ENCODE measurements around the gene NUMBL. TPM values are rescaled to one million over a fixed set of nuclear protein-coding genes. Genes with fewer than 3 reads are reported as not detected.

Gene NUMBL
- total and polyA plus RNA-seq, 9 of the 15 experiments (the other 6 are each of a cell fraction or from before 2014, with no cell fraction given): 0.39 to 38.6 (median 6.6) TPM

DNA sequence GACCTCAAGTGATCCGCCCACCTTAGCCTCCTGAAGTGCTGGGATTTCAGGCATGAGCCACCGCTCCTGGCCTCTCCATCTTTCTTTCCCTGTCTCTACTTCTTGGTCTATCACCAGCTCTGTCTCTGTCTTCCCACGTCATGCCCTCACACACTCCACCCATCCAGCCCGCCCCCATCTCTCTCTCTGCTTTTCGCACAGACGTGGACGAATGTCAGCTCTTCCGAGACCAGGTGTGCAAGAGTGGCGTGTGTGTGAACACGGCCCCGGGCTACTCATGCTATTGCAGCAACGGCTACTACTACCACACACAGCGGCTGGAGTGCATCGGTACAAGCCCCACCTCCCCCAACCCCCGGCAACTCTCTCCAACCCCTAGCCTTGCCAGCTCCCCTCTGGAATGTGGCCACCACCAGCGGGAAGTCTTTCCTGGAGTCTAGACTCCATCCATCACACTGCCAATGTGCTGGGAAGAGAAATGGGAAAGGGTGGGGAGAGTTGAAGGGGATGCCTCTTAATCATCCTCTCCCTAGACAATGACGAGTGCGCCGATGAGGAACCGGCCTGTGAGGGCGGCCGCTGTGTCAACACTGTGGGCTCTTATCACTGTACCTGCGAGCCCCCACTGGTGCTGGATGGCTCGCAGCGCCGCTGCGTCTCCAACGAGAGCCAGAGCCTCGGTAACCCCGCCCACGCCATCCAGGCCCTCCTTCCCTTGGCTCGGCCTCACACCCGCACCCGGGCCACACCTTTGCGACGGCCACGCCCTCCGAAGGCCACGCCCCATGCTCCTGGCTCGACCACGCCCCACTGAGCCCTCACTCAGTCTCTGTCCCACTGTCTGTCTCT, 66.8 kb downstream of the NUMBL start (continued):
- TF ChIP-seq HES1 (IDR thresholded peaks at IDR 0.05; ENCODE audit: low read depth): no peak
- no peak for TF ChIP-seq ARHGAP35 (IDR thresholded peaks at IDR 0.05; ENCODE audit: partially characterized antibody)
- no peak for TF ChIP-seq ZBTB40 (IDR thresholded peaks at IDR 0.05)
- TF ChIP-seq ZBTB40 (CRISPR knock-in tag; IDR thresholded peaks at IDR 0.05): no peak
- TF ChIP-seq MIER1 (IDR thresholded peaks at IDR 0.05; ENCODE audit: low read depth): 0 out of 2 replicates have a peak, but pooled peaks have one; percentile 21
- TF ChIP-seq, protein P1, sequence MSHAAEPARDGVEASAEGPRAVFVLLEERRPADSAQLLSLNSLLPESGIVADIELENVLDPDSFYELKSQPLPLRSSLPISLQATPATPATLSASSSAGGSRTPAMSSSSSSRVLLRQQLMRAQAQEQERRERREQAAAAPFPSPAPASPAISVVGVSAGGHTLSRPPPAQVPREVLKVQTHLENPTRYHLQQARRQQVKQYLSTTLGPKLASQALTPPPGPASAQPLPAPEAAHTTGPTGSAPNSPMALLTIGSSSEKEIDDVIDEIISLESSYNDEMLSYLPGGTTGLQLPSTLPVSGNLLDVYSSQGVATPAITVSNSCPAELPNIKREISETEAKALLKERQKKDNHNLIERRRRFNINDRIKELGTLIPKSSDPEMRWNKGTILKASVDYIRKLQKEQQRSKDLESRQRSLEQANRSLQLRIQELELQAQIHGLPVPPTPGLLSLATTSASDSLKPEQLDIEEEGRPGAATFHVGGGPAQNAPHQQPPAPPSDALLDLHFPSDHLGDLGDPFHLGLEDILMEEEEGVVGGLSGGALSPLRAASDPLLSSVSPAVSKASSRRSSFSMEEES (CRISPR knock-in tag; IDR thresholded peaks at IDR 0.05): no peak
- no peak for TF ChIP-seq ZNF263 (CRISPR knock-in tag; IDR thresholded peaks at IDR 0.05; ENCODE audit: borderline replicate concordance)
- peak; percentile 93 for TF ChIP-seq HMGN3 (IDR thresholded peaks at IDR 0.05; ENCODE audit: borderline replicate concordance, extremely low read depth, insufficient read length, low read depth, low read length)
- TF ChIP-seq POLR2B (IDR thresholded peaks at IDR 0.05; ENCODE audit: low read depth, partially characterized antibody): no peak
- TF ChIP-seq SMARCA4 (IDR thresholded peaks at IDR 0.05): peak; percentile 71
- no peak for TF ChIP-seq KLF10 (CRISPR knock-in tag; IDR thresholded peaks at IDR 0.05)
- TF ChIP-seq IFI16 (CRISPR knock-in tag; IDR thresholded peaks at IDR 0.05): no peak
- TF ChIP-seq, protein P2, sequence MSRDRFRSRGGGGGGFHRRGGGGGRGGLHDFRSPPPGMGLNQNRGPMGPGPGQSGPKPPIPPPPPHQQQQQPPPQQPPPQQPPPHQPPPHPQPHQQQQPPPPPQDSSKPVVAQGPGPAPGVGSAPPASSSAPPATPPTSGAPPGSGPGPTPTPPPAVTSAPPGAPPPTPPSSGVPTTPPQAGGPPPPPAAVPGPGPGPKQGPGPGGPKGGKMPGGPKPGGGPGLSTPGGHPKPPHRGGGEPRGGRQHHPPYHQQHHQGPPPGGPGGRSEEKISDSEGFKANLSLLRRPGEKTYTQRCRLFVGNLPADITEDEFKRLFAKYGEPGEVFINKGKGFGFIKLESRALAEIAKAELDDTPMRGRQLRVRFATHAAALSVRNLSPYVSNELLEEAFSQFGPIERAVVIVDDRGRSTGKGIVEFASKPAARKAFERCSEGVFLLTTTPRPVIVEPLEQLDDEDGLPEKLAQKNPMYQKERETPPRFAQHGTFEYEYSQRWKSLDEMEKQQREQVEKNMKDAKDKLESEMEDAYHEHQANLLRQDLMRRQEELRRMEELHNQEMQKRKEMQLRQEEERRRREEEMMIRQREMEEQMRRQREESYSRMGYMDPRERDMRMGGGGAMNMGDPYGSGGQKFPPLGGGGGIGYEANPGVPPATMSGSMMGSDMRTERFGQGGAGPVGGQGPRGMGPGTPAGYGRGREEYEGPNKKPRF (IDR thresholded peaks at IDR 0.05; ENCODE audit: low read depth, low read length): no peak
- TF ChIP-seq HOXB6 (CRISPR knock-in tag; IDR thresholded peaks at IDR 0.05; ENCODE audit: borderline replicate concordance): no peak

Measured in K562 (cell line).